ENCODE results near the gene RMI1. TPM values are rescaled to one million over a fixed set of nuclear protein-coding genes. Genes with fewer than 3 reads are reported as not detected.

Gene RMI1
- total and polyA plus RNA-seq, 2 of the 8 experiments (the other 6 are each of a cell fraction or from before 2014, with no cell fraction given), result 3.0 to 34.1 TPM

DNA sequence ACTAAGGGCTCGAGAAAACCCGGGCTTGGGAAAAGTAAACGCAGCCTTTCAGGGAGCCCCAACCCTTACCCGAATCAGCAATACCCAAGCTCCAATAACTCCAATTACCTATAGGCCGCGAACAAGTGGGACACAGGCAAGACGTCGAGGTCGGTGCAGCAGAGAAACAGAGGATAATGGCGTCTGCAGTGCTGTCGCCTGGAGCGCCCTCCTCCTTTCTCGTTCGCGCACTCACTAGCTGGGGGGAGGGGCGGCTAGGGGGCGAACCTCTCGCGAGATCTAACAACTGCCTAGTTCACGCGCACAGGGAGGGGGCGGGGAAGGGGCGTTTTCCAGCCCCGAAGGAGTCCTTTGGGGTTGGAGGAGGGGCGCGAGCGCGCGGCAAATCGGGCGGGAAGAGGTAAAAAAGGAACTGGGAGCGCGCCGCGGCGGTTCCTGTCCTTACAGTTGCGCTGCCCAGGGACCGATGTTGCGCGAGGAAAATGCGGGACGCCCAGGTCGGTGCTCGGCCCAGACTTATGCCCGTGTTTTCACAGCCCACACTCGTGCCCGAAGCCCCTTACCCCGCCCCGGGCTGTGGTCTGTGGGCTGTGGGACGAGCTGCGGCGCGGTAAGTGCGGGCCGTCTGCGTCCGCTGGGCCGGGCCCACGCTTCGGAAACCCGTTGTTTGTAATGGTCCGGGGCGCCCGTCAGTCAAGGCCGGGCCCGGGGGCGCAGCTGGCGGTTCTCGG, at the start of gene RMI1 (continued):
- TF ChIP-seq, protein P1, sequence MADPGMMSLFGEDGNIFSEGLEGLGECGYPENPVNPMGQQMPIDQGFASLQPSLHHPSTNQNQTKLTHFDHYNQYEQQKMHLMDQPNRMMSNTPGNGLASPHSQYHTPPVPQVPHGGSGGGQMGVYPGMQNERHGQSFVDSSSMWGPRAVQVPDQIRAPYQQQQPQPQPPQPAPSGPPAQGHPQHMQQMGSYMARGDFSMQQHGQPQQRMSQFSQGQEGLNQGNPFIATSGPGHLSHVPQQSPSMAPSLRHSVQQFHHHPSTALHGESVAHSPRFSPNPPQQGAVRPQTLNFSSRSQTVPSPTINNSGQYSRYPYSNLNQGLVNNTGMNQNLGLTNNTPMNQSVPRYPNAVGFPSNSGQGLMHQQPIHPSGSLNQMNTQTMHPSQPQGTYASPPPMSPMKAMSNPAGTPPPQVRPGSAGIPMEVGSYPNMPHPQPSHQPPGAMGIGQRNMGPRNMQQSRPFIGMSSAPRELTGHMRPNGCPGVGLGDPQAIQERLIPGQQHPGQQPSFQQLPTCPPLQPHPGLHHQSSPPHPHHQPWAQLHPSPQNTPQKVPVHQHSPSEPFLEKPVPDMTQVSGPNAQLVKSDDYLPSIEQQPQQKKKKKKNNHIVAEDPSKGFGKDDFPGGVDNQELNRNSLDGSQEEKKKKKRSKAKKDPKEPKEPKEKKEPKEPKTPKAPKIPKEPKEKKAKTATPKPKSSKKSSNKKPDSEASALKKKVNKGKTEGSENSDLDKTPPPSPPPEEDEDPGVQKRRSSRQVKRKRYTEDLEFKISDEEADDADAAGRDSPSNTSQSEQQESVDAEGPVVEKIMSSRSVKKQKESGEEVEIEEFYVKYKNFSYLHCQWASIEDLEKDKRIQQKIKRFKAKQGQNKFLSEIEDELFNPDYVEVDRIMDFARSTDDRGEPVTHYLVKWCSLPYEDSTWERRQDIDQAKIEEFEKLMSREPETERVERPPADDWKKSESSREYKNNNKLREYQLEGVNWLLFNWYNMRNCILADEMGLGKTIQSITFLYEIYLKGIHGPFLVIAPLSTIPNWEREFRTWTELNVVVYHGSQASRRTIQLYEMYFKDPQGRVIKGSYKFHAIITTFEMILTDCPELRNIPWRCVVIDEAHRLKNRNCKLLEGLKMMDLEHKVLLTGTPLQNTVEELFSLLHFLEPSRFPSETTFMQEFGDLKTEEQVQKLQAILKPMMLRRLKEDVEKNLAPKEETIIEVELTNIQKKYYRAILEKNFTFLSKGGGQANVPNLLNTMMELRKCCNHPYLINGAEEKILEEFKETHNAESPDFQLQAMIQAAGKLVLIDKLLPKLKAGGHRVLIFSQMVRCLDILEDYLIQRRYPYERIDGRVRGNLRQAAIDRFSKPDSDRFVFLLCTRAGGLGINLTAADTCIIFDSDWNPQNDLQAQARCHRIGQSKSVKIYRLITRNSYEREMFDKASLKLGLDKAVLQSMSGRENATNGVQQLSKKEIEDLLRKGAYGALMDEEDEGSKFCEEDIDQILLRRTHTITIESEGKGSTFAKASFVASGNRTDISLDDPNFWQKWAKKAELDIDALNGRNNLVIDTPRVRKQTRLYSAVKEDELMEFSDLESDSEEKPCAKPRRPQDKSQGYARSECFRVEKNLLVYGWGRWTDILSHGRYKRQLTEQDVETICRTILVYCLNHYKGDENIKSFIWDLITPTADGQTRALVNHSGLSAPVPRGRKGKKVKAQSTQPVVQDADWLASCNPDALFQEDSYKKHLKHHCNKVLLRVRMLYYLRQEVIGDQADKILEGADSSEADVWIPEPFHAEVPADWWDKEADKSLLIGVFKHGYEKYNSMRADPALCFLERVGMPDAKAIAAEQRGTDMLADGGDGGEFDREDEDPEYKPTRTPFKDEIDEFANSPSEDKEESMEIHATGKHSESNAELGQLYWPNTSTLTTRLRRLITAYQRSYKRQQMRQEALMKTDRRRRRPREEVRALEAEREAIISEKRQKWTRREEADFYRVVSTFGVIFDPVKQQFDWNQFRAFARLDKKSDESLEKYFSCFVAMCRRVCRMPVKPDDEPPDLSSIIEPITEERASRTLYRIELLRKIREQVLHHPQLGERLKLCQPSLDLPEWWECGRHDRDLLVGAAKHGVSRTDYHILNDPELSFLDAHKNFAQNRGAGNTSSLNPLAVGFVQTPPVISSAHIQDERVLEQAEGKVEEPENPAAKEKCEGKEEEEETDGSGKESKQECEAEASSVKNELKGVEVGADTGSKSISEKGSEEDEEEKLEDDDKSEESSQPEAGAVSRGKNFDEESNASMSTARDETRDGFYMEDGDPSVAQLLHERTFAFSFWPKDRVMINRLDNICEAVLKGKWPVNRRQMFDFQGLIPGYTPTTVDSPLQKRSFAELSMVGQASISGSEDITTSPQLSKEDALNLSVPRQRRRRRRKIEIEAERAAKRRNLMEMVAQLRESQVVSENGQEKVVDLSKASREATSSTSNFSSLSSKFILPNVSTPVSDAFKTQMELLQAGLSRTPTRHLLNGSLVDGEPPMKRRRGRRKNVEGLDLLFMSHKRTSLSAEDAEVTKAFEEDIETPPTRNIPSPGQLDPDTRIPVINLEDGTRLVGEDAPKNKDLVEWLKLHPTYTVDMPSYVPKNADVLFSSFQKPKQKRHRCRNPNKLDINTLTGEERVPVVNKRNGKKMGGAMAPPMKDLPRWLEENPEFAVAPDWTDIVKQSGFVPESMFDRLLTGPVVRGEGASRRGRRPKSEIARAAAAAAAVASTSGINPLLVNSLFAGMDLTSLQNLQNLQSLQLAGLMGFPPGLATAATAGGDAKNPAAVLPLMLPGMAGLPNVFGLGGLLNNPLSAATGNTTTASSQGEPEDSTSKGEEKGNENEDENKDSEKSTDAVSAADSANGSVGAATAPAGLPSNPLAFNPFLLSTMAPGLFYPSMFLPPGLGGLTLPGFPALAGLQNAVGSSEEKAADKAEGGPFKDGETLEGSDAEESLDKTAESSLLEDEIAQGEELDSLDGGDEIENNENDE (IDR thresholded peaks at IDR 0.05; ENCODE audit: insufficient replicate concordance, low read length), result no peak
- TF ChIP-seq GTF2F1 (IDR thresholded peaks at IDR 0.05; ENCODE audit: borderline replicate concordance, low read depth, low read length) (peak; percentile 31), CBX8 (IDR thresholded peaks at IDR 0.05; ENCODE audit: borderline replicate concordance, low read depth, low read length) (no peak), SAP30 (IDR thresholded peaks at IDR 0.05; ENCODE audit: insufficient read depth, insufficient replicate concordance, low read length) (no peak), RFX5 (IDR thresholded peaks at IDR 0.05; ENCODE audit: borderline replicate concordance, low read depth, low read length) (no peak), CHD2 (IDR thresholded peaks at IDR 0.05; ENCODE audit: low read length) (peak; percentile 95), KDM5A (IDR thresholded peaks at IDR 0.05; ENCODE audit: low read length) (peak; percentile 34; the same call in 1 of the 2 replicates), RAD21 (IDR thresholded peaks at IDR 0.05 in 1 of 2, conservative IDR thresholded peaks at IDR 0.05 in 1 of 2; ENCODE audit: low read depth in 2 of 2, low read length in 2 of 2) (peak in 1 of 2 experiments; percentile 11; a peak in 1 of 4 replicates), SRF (IDR thresholded peaks at IDR 0.05; ENCODE audit: low read depth, low read length) (no peak), CBX5 (IDR thresholded peaks at IDR 0.05; ENCODE audit: low read depth, low read length) (no peak)
